ENCODE measurements around the gene IGFBP5. TPM values are rescaled to one million over a fixed set of nuclear protein-coding genes. Genes with fewer than 3 reads are reported as not detected.

The IGFBP5 gene
- total RNA-seq, 2 experiments from 2014 or later, result not detected

DNA sequence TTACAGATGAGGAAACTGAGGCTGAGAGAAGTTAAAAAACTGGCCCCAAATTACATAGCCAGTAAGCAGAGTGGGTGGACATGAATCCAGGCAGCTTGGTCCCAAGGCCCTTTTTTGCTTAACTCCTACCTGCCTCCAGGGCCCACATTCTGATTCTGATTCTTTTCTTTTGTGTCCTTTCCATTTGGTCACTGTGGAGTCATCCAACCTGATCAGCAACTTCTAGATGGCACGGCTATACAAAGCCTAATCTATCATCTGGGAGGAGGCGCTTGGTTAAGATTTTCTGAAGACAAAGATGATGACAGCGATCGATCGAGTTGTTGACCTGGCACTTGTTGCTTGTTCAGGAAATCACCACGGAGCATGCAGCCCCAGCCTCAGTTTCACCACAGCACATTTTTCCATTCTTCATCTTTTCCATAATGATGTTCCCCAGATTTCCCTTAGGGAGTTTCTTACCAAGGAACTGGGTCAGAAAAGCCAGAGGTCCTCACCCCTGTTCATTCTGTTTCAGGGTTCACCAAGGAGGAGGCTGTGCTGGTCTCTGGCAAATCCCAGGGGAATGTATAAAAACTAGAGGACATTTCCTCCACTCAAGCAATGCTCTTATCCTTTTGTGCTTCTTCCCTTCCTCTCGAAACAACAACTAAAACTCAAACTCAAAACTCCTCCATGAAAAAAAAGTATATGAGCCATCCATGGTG is 69.0 kb downstream of the IGFBP5 start:
- H3K36me3 Mint-ChIP-seq (ENCODE audit: low read depth), result no peaks in the 10 kb centered on the region
- CTCF ChIA-PET, result no interaction called here
- no peak overlapping the region for H3K4me3 Mint-ChIP-seq
- no peak for DNase-seq
- peaks cover 1% of the 10 kb centered on the region for H3K27me3 Mint-ChIP-seq
- intact Hi-C loops (cut with DNase I, micrococcal nuclease), result no loop called here
- no peak for ATAC-seq
- no peaks in the 10 kb centered on the region for H3K9me3 Mint-ChIP-seq (ENCODE audit: low read depth)
- H3K4me1 Mint-ChIP-seq, result no peaks in the 10 kb centered on the region
- POLR2A ChIA-PET, result no interaction called here
- no peak overlapping the region for H3K27ac Mint-ChIP-seq

DNA sequence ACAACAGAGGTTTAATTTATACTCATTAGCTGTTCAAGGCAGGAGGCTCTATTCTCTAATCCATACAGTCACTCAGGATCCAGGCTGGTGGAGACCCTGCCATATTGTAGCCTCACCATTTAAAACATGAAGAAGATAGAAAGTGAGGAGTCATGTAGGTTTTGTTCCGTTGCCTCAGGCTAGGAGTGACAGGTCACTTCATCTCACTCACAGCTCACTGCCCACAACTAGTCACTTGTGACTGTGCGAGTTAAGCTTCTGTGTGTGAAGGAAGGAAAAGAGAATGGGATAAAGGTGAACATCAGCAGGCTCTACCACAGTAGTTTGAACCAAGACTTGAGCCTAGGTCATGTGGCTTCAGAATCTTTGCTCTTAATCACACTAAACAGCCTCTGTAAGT is 71.1 kb downstream of the IGFBP5 start:
- H3K27ac Mint-ChIP-seq, result no peak overlapping the region
- CTCF ChIA-PET, result interaction anchor here (0.8 kb wide), 1 partner anchor 29 kb away, joined by 3 read pairs; no protein-coding TSS in a partner anchor
- H3K27me3 Mint-ChIP-seq, result no peaks in the 10 kb centered on the region
- ATAC-seq (no peak), DNase-seq (no peak)
- intact Hi-C loops (cut with DNase I, micrococcal nuclease), result no loop called here
- H3K4me1 Mint-ChIP-seq, result peaks cover 8% of the 10 kb centered on the region
- POLR2A ChIA-PET, result no interaction called here
- H3K9me3 Mint-ChIP-seq (ENCODE audit: low read depth), result no peaks in the 10 kb centered on the region
- H3K36me3 Mint-ChIP-seq (ENCODE audit: low read depth), result no peaks in the 10 kb centered on the region
- H3K4me3 Mint-ChIP-seq, result no peak overlapping the region

GRCh38 chr2:216622526-216622925 is 72.8 kb downstream of the IGFBP5 start:
- H3K4me1 Mint-ChIP-seq, result peaks cover 9% of the 10 kb centered on the region
- no peaks in the 10 kb centered on the region for H3K27me3 Mint-ChIP-seq
- no peaks in the 10 kb centered on the region for H3K36me3 Mint-ChIP-seq (ENCODE audit: low read depth)
- intact Hi-C loops (cut with DNase I, micrococcal nuclease), result no loop called here
- H3K27ac Mint-ChIP-seq, result no peak overlapping the region
- no peak overlapping the region for H3K4me3 Mint-ChIP-seq
- DNase-seq (no peak), ATAC-seq (no peak)
- H3K9me3 Mint-ChIP-seq (ENCODE audit: low read depth), result no peaks in the 10 kb centered on the region
- POLR2A ChIA-PET, result no interaction called here
- CTCF ChIA-PET, result interaction anchor here (0.8 to 0.9 kb wide), 2 partner anchors 11 to 24 kb away, joined by 3 to 4 read pairs; no protein-coding TSS in a partner anchor

Other genes with a start within 250 kb of the IGFBP5 start
- 1,000 to 10,000 TPM; 3,228 to 4,134 TPM for gene RPL37A, start 196.7 kb downstream of the IGFBP5 start, total RNA-seq
- gene IGFBP2, start 62.1 kb downstream of the IGFBP5 start, total RNA-seq, result 10 to 100 TPM in 1 of 2 experiments, 1 to 10 TPM in 1; 9.8 to 11.5 TPM
- not detected for gene TNP1, start 164.5 kb upstream of the IGFBP5 start, total RNA-seq